PC-9 (cell line): Measurements from ENCODE around the gene UBQLN1. TPM values are rescaled to one million over a fixed set of nuclear protein-coding genes. Genes with fewer than 3 reads are reported as not detected.

Experiments used
- BruUV-seq: library from RNA; stranded (reverse); fragments of 400-500 nt; replicated peaks from 2 replicates; lab custom pipeline; 2021; lab: Mats Ljungman, UMichigan
- CTCF ChIA-PET: fragments of 300-600 bp; sonication (Branson Sonifier 250); formaldehyde crosslinking; loops from one replicate; lab custom pipeline; 2022; ENCODE audit warnings: antibody characterized with exemption; lab: Charles Lee
- POLR2A ChIA-PET: fragments of 300-600 bp; sonication (Branson Sonifier 250); formaldehyde crosslinking; loops from one replicate; lab custom pipeline; 2022; ENCODE audit warnings: antibody characterized with exemption; ENCODE audit not compliant: unreplicated experiment; lab: Charles Lee
- DNase-seq, 2 experiments: peaks; one replicate each; pipeline versions ENCODE4 v3.0.0 to v3.0.0-alpha.2; 2015 to 2022; ENCODE audit warnings: mixed read lengths in 1 of 2
- H2AFZ ChIP-seq: fragments of 200-600 bp; sonication (generic); 2 replicates; pipeline ENCODE4 v1.8.1; 2017; ENCODE audit warnings: antibody characterized with exemption
- H3F3A ChIP-seq: fragments of 200-600 bp; sonication (generic); 2 replicates; pipeline ENCODE4 v1.8.1; 2017; ENCODE audit warnings: antibody characterized with exemption, mild to moderate bottlenecking, low read depth; ENCODE audit not compliant: insufficient read depth
- H3K27ac ChIP-seq: fragments of 200-600 bp; sonication (generic); 2 replicates; pipeline ENCODE4 v1.6.1; 2016; ENCODE audit warnings: mixed run types
- H3K27me3 ChIP-seq: fragments of 200-600 bp; sonication (generic); 2 replicates; pipeline ENCODE4 v1.6.1; 2016; ENCODE audit warnings: low read depth, mixed run types; ENCODE audit not compliant: insufficient read depth
- H3K36me3 ChIP-seq: fragments of 200-600 bp; sonication (generic); 2 replicates; pipeline ENCODE4 v1.6.1; 2016; ENCODE audit warnings: low read depth, mixed run types
- H3K4me1 ChIP-seq: fragments of 200-600 bp; sonication (generic); replicated peaks from 2 replicates; pipeline ENCODE4 v1.6.1; 2016; ENCODE audit warnings: mixed run types; ENCODE audit not compliant: insufficient read depth
- H3K4me2 ChIP-seq: fragments of 200-600 bp; sonication (generic); 2 replicates; pipeline ENCODE4 v1.6.1; 2017; ENCODE audit warnings: mixed run types
- H3K4me3 ChIP-seq: fragments of 200-600 bp; sonication (generic); 2 replicates; pipeline ENCODE4 v1.6.1; 2016; ENCODE audit warnings: mixed run types
- H3K79me2 ChIP-seq: fragments of 200-600 bp; sonication (generic); 2 replicates; pipeline ENCODE4 v1.6.1; 2017; ENCODE audit warnings: low read depth, mixed run types
- H3K9me2 ChIP-seq: fragments of 200-600 bp; sonication (generic); 2 replicates; pipeline ENCODE4 v1.8.1; 2017; ENCODE audit warnings: mild to moderate bottlenecking; ENCODE audit not compliant: insufficient read depth
- H3K9me3 ChIP-seq: fragments of 200-600 bp; sonication (generic); 2 replicates; pipeline ENCODE4 v1.8.1; 2016; ENCODE audit warnings: low read depth; ENCODE audit not compliant: insufficient read depth
- H4K20me1 ChIP-seq: fragments of 200-600 bp; sonication (generic); 2 replicates; pipeline ENCODE4 v1.8.1; 2017; ENCODE audit not compliant: insufficient read depth
- EZH2 ChIP-seq: fragments of 200-600 bp; sonication (generic); IDR thresholded peaks from 2 replicates; pipeline ENCODE4 v1.8.0; 2017; ENCODE audit warnings: antibody characterized with exemption, low read depth
- intact Hi-C: fragments of 100-400 bp; cut with micrococcal nuclease; formaldehyde crosslinking; loops from one replicate; pipeline ENCODE4 v1.10.0; 2022; ENCODE audit not compliant: unreplicated experiment
- total RNA-seq: library from RNA; stranded (reverse); gene quantifications from 2 replicates; pipeline ENCODE4 v1.2.3, GENCODE V29; 2021
- TF ChIP-seq, protein P1 (sequence below): fragments of 200-600 bp; sonication (generic); conservative IDR thresholded peaks from 2 replicates; pipeline ENCODE4 v1.6.1; 2017; ENCODE audit warnings: mixed run types, antibody characterized with exemption, mild to moderate bottlenecking, moderate library complexity

UBQLN1 gene
- total RNA-seq, 1 experiment from 2014 or later: 129 TPM

- Histone ChIP-seq H3K4me3 (no peak overlapping the region), H3F3A (no peaks in the 10 kb centered on the region; the same call in 1 of the 2 replicates), H3K4me1 (no peaks in the 10 kb centered on the region), H3K36me3 (peaks cover 36% of the 10 kb centered on the region), H3K4me2 (no peak overlapping the region), H3K27ac (no peak overlapping the region), H3K79me2 (peaks cover 9% of the 10 kb centered on the region; the same call in 1 of the 2 replicates), H4K20me1 (peaks cover 42% of the 10 kb centered on the region), H3K9me3 (no peaks in the 10 kb centered on the region), H3K9me2 (no peaks in the 10 kb centered on the region), H3K27me3 (no peaks in the 10 kb centered on the region), H2AFZ (no peak overlapping the region)
- intact Hi-C loops: no loop called here
- CTCF ChIA-PET: no interaction called here
- BruUV-seq: no TSS peak
- no peak for DNase-seq
- TF ChIP-seq, protein P1, sequence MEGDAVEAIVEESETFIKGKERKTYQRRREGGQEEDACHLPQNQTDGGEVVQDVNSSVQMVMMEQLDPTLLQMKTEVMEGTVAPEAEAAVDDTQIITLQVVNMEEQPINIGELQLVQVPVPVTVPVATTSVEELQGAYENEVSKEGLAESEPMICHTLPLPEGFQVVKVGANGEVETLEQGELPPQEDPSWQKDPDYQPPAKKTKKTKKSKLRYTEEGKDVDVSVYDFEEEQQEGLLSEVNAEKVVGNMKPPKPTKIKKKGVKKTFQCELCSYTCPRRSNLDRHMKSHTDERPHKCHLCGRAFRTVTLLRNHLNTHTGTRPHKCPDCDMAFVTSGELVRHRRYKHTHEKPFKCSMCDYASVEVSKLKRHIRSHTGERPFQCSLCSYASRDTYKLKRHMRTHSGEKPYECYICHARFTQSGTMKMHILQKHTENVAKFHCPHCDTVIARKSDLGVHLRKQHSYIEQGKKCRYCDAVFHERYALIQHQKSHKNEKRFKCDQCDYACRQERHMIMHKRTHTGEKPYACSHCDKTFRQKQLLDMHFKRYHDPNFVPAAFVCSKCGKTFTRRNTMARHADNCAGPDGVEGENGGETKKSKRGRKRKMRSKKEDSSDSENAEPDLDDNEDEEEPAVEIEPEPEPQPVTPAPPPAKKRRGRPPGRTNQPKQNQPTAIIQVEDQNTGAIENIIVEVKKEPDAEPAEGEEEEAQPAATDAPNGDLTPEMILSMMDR: no peak
- no peak for TF ChIP-seq EZH2
- POLR2A ChIA-PET: no interaction called here
These were observed 38.7 kb downstream of the UBQLN1 start for GRCh38 chr9:83669067-83669466.

- TF ChIP-seq, protein P1: no peak
- no peak for TF ChIP-seq EZH2
- Histone ChIP-seq H3F3A (no peaks in the 10 kb centered on the region; the same call in 1 of the 2 replicates), H3K9me2 (no peaks in the 10 kb centered on the region), H2AFZ (no peak overlapping the region), H4K20me1 (peaks cover 30% of the 10 kb centered on the region), H3K27me3 (no peaks in the 10 kb centered on the region), H3K4me1 (no peaks in the 10 kb centered on the region), H3K9me3 (no peaks in the 10 kb centered on the region), H3K36me3 (peaks cover 53% of the 10 kb centered on the region), H3K79me2 (0 out of 2 replicates have a peak, but pooled peaks cover 8% of the 10 kb centered on the region), H3K27ac (no peak overlapping the region), H3K4me3 (no peak overlapping the region), H3K4me2 (no peak overlapping the region)
- intact Hi-C loops: no loop called here
- ChIA-PET POLR2A (no interaction called here), CTCF (no interaction called here)
- DNase-seq: no peak
- BruUV-seq: no TSS peak
These were observed 42.1 kb downstream of the UBQLN1 start for GRCh38 chr9:83665580-83666200.

GRCh38 chr9:83662933-83663332 is 44.8 kb downstream of the UBQLN1 start:
- H3K4me3 ChIP-seq: no peak overlapping the region
- H3K36me3 ChIP-seq: peaks cover 53% of the 10 kb centered on the region
- intact Hi-C loops: no loop called here
- H3K4me1 ChIP-seq: no peaks in the 10 kb centered on the region
- ChIA-PET CTCF (no interaction called here), POLR2A (no interaction called here)
- no peaks in the 10 kb centered on the region for H3K27me3 ChIP-seq
- no peak for TF ChIP-seq EZH2
- TF ChIP-seq, protein P1: no peak
- DNase-seq: no peak
- H3K4me2 ChIP-seq: no peak overlapping the region
- H3K27ac ChIP-seq: no peak overlapping the region
- 0 out of 2 replicates have a peak, but pooled peaks cover 8% of the 10 kb centered on the region for H3K79me2 ChIP-seq
- no peaks in the 10 kb centered on the region; the same call in 1 of the 2 replicates for H3F3A ChIP-seq
- H3K9me2 ChIP-seq: no peaks in the 10 kb centered on the region
- no TSS peak for BruUV-seq
- H2AFZ ChIP-seq: no peak overlapping the region
- peaks cover 30% of the 10 kb centered on the region for H4K20me1 ChIP-seq
- H3K9me3 ChIP-seq: no peaks in the 10 kb centered on the region
